OCI-LY7 (cell line): ENCODE results near the gene TMEM196. TPM values are rescaled to one million over a fixed set of nuclear protein-coding genes. Genes with fewer than 3 reads are reported as not detected.

Experiments used
- Bru-seq: library from RNA; stranded (reverse); fragments of 400-500 nt; gene quantifications from one replicate; lab custom pipeline; 2021; lab: Mats Ljungman, UMichigan
- BruChase-seq, 2 experiments: library from RNA; stranded (reverse); fragments of 400-500 nt; gene quantifications; one replicate each; lab custom pipeline; 2021; lab: Mats Ljungman, UMichigan
- BruUV-seq: library from RNA; stranded (reverse); fragments of 400-500 nt; replicated peaks from 2 replicates; lab custom pipeline; 2021; lab: Mats Ljungman, UMichigan
- CTCF ChIA-PET: fragments of 300-600 bp; sonication (Branson Sonifier 250); formaldehyde crosslinking; loops from one replicate; lab custom pipeline; 2022; ENCODE audit warnings: antibody characterized with exemption; ENCODE audit not compliant: unreplicated experiment; lab: Charles Lee
- POLR2A ChIA-PET: fragments of 300-600 bp; sonication (Branson Sonifier 250); formaldehyde crosslinking; loops from one replicate; lab custom pipeline; 2022; ENCODE audit warnings: antibody characterized with exemption; lab: Charles Lee
- DNase-seq: peaks from one replicate; pipeline ENCODE4 v3.0.0-alpha.2; 2015; ENCODE audit warnings: low spot score
- H2AFZ ChIP-seq: fragments of 200-600 bp; sonication (generic), shearing (Covaris generic); 2 replicates; pipeline ENCODE4 v1.6.1; 2014; ENCODE audit warnings: mild to moderate bottlenecking, antibody characterized with exemption, low read length, moderate library complexity
- H3K27ac ChIP-seq: fragments of 200-600 bp; sonication (generic); 2 replicates; pipeline ENCODE4 v1.5.1; 2014; ENCODE audit warnings: mixed run types, low read depth, mild to moderate bottlenecking, moderate library complexity, low read length, inconsistent platforms; ENCODE audit not compliant: poor library complexity, severe bottlenecking
- H3K36me3 ChIP-seq: fragments of 200-600 bp; sonication (generic); 2 replicates; pipeline ENCODE4 v1.6.1; 2014; ENCODE audit warnings: mild to moderate bottlenecking, antibody characterized with exemption, low read length, moderate library complexity, mixed read lengths; ENCODE audit not compliant: insufficient read depth
- H3K4me1 ChIP-seq: fragments of 200-600 bp; sonication (generic); 2 replicates; pipeline ENCODE4 v1.5.1; 2014; ENCODE audit warnings: mild to moderate bottlenecking, low read length; ENCODE audit not compliant: insufficient read depth, poor library complexity, severe bottlenecking
- H3K4me2 ChIP-seq: fragments of 200-600 bp; sonication (generic); 2 replicates; pipeline ENCODE4 v1.6.1; 2014; ENCODE audit warnings: mild to moderate bottlenecking, low read length
- H3K4me3 ChIP-seq: fragments of 200-600 bp; sonication (generic); 2 replicates; pipeline ENCODE4 v1.5.1; 2014; ENCODE audit warnings: mild to moderate bottlenecking, low read depth, low read length; ENCODE audit not compliant: poor library complexity, severe bottlenecking
- H3K79me2 ChIP-seq: fragments of 200-600 bp; sonication (generic); 2 replicates; pipeline ENCODE4 v1.6.1; 2016; ENCODE audit warnings: low read depth, mild to moderate bottlenecking, low read length, moderate library complexity, mixed read lengths; ENCODE audit not compliant: insufficient read depth
- H3K9me2 ChIP-seq: fragments of 200-600 bp; sonication (generic); 2 replicates; pipeline ENCODE4 v1.6.1; 2016; ENCODE audit warnings: mild to moderate bottlenecking, low read length, mixed read lengths; ENCODE audit not compliant: insufficient read depth
- H3K9me3 ChIP-seq: fragments of 200-600 bp; sonication (generic); 2 replicates; pipeline ENCODE4 v1.6.1; 2014; ENCODE audit warnings: mild to moderate bottlenecking, mixed run types, low read length, mixed read lengths
- H4K20me1 ChIP-seq: fragments of 200-600 bp; sonication (generic); 2 replicates; pipeline ENCODE4 v1.6.1; 2014; ENCODE audit warnings: mild to moderate bottlenecking, antibody characterized with exemption, low read length, moderate library complexity, mixed read lengths; ENCODE audit not compliant: insufficient read depth
- EZH2phosphoT487 ChIP-seq: fragments of 200-600 bp; sonication (generic); IDR thresholded peaks from 2 replicates; pipeline ENCODE4 v1.6.1; 2018; ENCODE audit warnings: low read depth, borderline replicate concordance, mild to moderate bottlenecking, mixed run types, antibody characterized with exemption, low read length, moderate library complexity, mixed read lengths
- intact Hi-C: fragments of 100-400 bp; cut with micrococcal nuclease; formaldehyde crosslinking; loops from one replicate; pipeline ENCODE4 v1.10.0; 2022; ENCODE audit not compliant: unreplicated experiment
- long read RNA-seq: library from polyadenylated mRNA; stranded (forward); transcript quantifications from one replicate; pipeline ENCODE4 v2.0.0, GENCODE V29; 2022
- total RNA-seq, 2 experiments: library from RNA; depleted of rRNA in 1 of 2; stranded (reverse); fragments of >200 nt in 1 of 2; shearing (Covaris generic) in 1 of 2; gene quantifications; 2 replicates each; pipeline ENCODE4 v1.2.3, GENCODE V29; 2014 to 2022
- TF ChIP-seq, protein P1 (sequence below): fragments of 200-600 bp; sonication (generic); conservative IDR thresholded peaks from 2 replicates; pipeline ENCODE4 v1.5.1; 2014; ENCODE audit warnings: mild to moderate bottlenecking, antibody characterized with exemption, low read length, moderate library complexity, mixed read lengths

The TMEM196 gene
- total RNA-seq (2014; rRNA removed; shearing (Covaris generic)) = not detected in 2 replicates
- total RNA-seq (2022) = not detected in 2 replicates
- Bru-seq, nascent RNA = not detected
- not detected for BruChase-seq, experiment 1, labeled RNA remaining after a 6-hour chase
- not detected for BruChase-seq, experiment 2, labeled RNA remaining after a 2-hour chase
- long read RNA-seq = 0 reads

DNA sequence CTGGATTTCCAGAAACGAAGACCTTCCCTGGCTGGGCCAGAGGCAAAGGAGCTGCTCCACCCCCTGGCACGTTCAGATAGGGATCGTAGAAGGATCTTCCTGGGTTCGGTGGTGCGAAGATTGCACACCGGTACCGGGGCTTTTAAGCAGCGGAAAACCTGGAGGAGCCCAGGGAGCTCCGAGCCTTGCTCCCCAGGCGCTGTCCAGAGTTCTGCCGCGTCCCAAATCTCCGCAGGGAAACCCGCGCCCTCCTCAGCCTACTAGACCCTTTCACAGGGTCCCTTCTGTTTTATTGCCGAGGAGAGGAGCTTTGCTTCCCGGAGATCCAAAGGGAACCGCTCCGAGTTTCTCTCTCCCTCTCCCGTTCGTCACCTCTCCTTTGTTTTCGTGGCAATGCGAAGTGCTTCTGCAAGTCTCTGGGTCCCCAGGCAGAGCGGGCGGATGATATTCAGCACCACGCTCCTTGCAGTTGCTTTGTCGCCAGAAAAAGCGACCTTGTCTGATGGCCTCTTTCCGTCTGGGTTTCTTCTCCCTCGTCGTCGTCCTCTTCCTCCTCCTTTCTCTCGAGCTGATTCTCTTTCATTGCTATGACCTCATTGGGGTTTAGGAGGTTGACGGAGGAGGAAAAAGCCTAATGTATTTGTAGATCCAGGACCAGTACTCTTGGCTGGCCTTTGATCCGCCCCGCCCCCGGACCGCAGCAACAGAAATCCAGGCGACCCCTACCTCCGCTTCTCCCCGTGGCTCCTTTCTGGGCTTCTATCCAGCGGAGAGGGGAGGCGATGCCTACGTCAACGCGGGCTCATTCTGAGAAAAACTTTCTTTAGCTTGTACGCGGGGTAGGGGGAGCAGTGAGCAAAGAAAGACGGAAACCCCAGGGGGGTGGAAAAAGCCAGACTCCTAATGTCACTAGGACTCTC lies at the start of gene TMEM196:
TSS of gene TMEM196 (minus strand) at position 777 of the 920 bp plus-strand sequence. CDS start 921 bp downstream, outside the sequence.
- no peak within 1 kb of the TSS for H3K4me3 ChIP-seq
- no TSS peak for BruUV-seq
- CTCF ChIA-PET = no interaction called here

GRCh38 chr7:19816128-19816527 lies 42.7 kb upstream of the TMEM196 start:
- Histone ChIP-seq H3K27ac (no peak overlapping the region), H2AFZ (no peak overlapping the region), H3K9me2 (no peaks in the 10 kb centered on the region), H4K20me1 (no peaks in the 10 kb centered on the region), H3K9me3 (no peaks in the 10 kb centered on the region), H3K4me3 (no peak overlapping the region), H3K4me1 (no peaks in the 10 kb centered on the region), H3K36me3 (no peaks in the 10 kb centered on the region), H3K79me2 (no peaks in the 10 kb centered on the region), H3K4me2 (no peak overlapping the region)
- no TSS peak for BruUV-seq
- TF ChIP-seq EZH2phosphoT487 = no peak
- TF ChIP-seq, protein P1, sequence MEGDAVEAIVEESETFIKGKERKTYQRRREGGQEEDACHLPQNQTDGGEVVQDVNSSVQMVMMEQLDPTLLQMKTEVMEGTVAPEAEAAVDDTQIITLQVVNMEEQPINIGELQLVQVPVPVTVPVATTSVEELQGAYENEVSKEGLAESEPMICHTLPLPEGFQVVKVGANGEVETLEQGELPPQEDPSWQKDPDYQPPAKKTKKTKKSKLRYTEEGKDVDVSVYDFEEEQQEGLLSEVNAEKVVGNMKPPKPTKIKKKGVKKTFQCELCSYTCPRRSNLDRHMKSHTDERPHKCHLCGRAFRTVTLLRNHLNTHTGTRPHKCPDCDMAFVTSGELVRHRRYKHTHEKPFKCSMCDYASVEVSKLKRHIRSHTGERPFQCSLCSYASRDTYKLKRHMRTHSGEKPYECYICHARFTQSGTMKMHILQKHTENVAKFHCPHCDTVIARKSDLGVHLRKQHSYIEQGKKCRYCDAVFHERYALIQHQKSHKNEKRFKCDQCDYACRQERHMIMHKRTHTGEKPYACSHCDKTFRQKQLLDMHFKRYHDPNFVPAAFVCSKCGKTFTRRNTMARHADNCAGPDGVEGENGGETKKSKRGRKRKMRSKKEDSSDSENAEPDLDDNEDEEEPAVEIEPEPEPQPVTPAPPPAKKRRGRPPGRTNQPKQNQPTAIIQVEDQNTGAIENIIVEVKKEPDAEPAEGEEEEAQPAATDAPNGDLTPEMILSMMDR = no peak
- no peak for DNase-seq
- ChIA-PET CTCF (no interaction called here), POLR2A (no interaction called here)
- intact Hi-C loops = no loop called here

More for the DNA sequence above, at the start of gene TMEM196:
- POLR2A ChIA-PET = interaction anchor here (1.3 kb wide), 1 partner anchor 13 kb away, joined by 3 read pairs; no protein-coding TSS in a partner anchor
- Histone ChIP-seq H3K36me3 (no peaks in the 10 kb centered on the region), H3K4me1 (no peaks in the 10 kb centered on the region), H3K79me2 (no peaks in the 10 kb centered on the region), H2AFZ (no peak within 1 kb of the TSS), H3K9me2 (no peaks in the 10 kb centered on the region), H3K27ac (no peak within 1 kb of the TSS), H4K20me1 (no peaks in the 10 kb centered on the region), H3K4me2 (no peak within 1 kb of the TSS), H3K9me3 (no peaks in the 10 kb centered on the region)
- intact Hi-C loops = no loop called here
- DNase-seq = no peak
- TF ChIP-seq, protein P1 = no peak
- TF ChIP-seq EZH2phosphoT487 = no peak
